Kidney epithelial cell (primary cell): ENCODE data around the gene CEP152. TPM values are rescaled to one million over a fixed set of nuclear protein-coding genes. Genes with fewer than 3 reads are reported as not detected.

Experiments used
- DNase-seq: peaks from one replicate; pipeline ENCODE4 v3.0.0-alpha.2; 2010; ENCODE audit warnings: low read depth
- H3K27me3 ChIP-seq: 2 replicates; pipeline ENCODE4 v1.6.0; 2011; ENCODE audit warnings: low read length; ENCODE audit not compliant: control insufficient read depth, insufficient read depth
- H3K36me3 ChIP-seq: 2 replicates; pipeline ENCODE4 v1.5.1; 2011; ENCODE audit warnings: low read length; ENCODE audit not compliant: control insufficient read depth, insufficient read depth
- H3K4me3 ChIP-seq: 2 replicates; pipeline ENCODE4 v1.5.1; 2011; ENCODE audit warnings: low read depth, mild to moderate bottlenecking, control low read depth, low read length
- total RNA-seq: library from RNA; depleted of rRNA; stranded (reverse); fragments of >200 nt; gene quantifications from 2 replicates; pipeline ENCODE4 v1.2.3, GENCODE V29; 2015
- TF ChIP-seq, protein P1 (sequence below): IDR thresholded peaks from 2 replicates; pipeline ENCODE4 v1.5.1; 2011; ENCODE audit warnings: mild to moderate bottlenecking, moderate library complexity, low read length, control low read depth, inconsistent platforms; ENCODE audit not compliant: insufficient read depth, poor library complexity, severe bottlenecking

The CEP152 gene
- total RNA-seq, 1 donor from 2014 or later: 3.2 TPM

DNA sequence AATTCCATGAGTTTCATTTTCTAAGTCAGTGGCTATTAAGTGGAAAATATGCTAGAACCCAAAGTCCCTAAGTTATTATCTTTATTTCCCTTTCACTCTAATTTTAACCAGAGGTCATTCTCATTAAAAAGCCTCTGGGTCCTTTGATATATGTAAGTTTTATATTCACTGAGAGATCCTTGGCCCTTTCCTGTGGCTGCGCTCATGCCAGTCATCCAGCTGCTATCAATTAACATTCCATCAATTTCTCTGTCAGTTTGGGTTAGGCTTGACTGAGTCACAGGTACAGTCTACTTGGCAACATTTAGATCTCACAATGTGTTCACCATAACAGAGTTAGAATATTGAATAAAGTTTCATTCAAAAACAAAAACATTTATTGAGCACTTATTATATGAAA lies 107.3 kb downstream of the CEP152 start:
- no peak overlapping the region for H3K4me3 ChIP-seq
- no peak for DNase-seq
- TF ChIP-seq, protein P1, sequence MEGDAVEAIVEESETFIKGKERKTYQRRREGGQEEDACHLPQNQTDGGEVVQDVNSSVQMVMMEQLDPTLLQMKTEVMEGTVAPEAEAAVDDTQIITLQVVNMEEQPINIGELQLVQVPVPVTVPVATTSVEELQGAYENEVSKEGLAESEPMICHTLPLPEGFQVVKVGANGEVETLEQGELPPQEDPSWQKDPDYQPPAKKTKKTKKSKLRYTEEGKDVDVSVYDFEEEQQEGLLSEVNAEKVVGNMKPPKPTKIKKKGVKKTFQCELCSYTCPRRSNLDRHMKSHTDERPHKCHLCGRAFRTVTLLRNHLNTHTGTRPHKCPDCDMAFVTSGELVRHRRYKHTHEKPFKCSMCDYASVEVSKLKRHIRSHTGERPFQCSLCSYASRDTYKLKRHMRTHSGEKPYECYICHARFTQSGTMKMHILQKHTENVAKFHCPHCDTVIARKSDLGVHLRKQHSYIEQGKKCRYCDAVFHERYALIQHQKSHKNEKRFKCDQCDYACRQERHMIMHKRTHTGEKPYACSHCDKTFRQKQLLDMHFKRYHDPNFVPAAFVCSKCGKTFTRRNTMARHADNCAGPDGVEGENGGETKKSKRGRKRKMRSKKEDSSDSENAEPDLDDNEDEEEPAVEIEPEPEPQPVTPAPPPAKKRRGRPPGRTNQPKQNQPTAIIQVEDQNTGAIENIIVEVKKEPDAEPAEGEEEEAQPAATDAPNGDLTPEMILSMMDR: no peak

GRCh38 chr15:48702569-48703236 lies 108.2 kb downstream of the CEP152 start:
- no peaks in the 10 kb centered on the region for H3K27me3 ChIP-seq
- TF ChIP-seq, protein P1: no peak
- DNase-seq: no peak
- H3K4me3 ChIP-seq: no peak overlapping the region
- H3K36me3 ChIP-seq: no peaks in the 10 kb centered on the region

More for the DNA sequence above, 107.3 kb downstream of the CEP152 start:
- Histone ChIP-seq H3K27me3 (no peaks in the 10 kb centered on the region), H3K36me3 (no peaks in the 10 kb centered on the region)

DNA sequence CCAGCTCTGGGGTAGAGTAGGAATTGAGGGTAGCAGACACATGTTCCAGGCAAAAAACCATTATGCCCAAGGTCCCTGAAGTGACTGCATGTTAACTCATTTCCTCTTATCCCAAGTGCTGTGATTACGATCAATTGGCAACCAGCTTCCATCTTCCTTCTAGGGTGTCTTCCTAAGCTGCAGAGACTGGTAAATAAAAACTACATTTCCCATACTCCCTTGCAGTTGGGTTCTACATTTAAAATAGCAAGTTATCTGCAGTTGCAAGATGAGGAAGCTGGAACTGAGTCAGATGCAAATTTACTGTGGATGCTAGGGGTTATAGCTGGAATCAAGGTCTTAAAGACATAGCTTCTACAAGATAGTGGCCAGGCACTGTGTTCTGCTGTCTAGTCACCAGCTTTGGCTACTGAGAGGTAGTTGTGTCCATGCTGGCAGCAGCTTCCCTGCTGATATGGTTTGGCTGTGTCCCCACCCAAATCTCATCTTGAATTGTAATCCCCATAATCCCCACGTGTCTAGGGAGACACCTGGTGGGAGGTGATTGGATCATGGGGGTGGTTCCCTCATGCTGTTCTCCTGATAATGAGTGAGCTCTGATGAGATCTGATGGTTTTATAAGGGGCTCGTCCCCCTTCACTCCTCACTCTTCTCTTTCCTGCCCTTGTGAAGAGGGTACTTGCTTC lies 114.1 kb downstream of the CEP152 start:
- Histone ChIP-seq H3K4me3 (no peak overlapping the region), H3K36me3 (no peaks in the 10 kb centered on the region), H3K27me3 (no peaks in the 10 kb centered on the region)
- DNase-seq: no peak
- TF ChIP-seq, protein P1: no peak

DNA sequence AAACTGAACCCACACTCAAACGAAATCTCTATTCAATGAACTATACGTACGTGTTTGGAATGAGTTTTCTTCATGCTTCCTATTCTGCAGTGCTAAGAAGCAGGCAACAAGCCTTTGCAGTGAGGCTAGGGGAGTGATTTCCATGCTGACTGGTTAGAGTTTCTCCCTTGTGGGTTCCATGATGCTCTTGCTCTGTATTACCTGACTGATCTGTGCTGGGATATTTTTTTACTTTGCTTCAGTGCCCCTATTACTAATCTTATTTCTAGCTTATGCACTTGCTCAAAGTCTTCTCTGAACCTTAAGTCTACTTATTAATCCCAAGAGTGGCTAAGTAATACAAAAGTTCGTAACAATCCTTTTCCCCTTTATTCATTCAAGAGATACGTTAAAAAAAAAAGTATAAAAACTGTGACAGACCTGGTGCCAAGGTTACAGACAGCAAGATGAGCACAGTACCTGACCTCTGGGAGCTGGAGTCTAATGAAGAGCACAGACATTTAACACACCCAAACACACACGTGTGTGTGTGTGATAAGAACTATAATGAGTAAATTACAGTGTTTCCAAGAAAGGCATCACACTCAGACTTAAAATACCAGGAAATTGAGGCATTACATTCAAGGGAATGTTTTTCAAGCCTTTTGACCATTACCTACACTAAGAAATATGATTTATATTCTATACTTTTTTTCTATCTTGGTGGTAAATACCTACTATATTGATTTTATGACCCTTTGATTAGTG lies 114.9 kb downstream of the CEP152 start:
- Histone ChIP-seq H3K4me3 (no peak overlapping the region), H3K27me3 (no peaks in the 10 kb centered on the region), H3K36me3 (no peaks in the 10 kb centered on the region)
- no peak for DNase-seq
- TF ChIP-seq, protein P1: no peak

GRCh38 chr15:48695088-48695826 lies 115.6 kb downstream of the CEP152 start:
- Histone ChIP-seq H3K27me3 (no peaks in the 10 kb centered on the region), H3K36me3 (no peaks in the 10 kb centered on the region), H3K4me3 (no peak overlapping the region)
- TF ChIP-seq, protein P1: no peak
- DNase-seq: peak; percentile 69
